GM23338 (cell line): ENCODE data around the gene IL1RL1.

Experiments
- CREB1 ChIP-seq: fragments of 250-450 bp; sonication (Bioruptor Pico); IDR thresholded peaks from 2 replicates; pipeline ENCODE4 v1.5.0; 2020; ENCODE audit warnings: low read depth, mild to moderate bottlenecking, moderate library complexity
- EZH2 ChIP-seq: fragments of 200-600 bp; sonication (generic); IDR thresholded peaks from one replicate; pipeline ENCODE4 v1.8.0; 2017; ENCODE audit warnings: antibody characterized with exemption, mild to moderate bottlenecking, low read depth; ENCODE audit not compliant: unreplicated experiment
- EZH2phosphoT487 ChIP-seq: fragments of 200-600 bp; sonication (generic); IDR thresholded peaks from one replicate; pipeline ENCODE4 v1.8.1; 2018; ENCODE audit warnings: antibody characterized with exemption; ENCODE audit not compliant: unreplicated experiment
- JUNB ChIP-seq: IDR thresholded peaks from one replicate; pipeline ENCODE4 v1.6.1; 2016; ENCODE audit warnings: antibody characterized with exemption; ENCODE audit not compliant: unreplicated experiment
- POLR2AphosphoS5 ChIP-seq: IDR thresholded peaks from 2 replicates; pipeline ENCODE4 v1.6.1; 2016; ENCODE audit warnings: antibody characterized with exemption, low read depth
- REST ChIP-seq: IDR thresholded peaks from one replicate; pipeline ENCODE4 v1.6.1; 2018; ENCODE audit warnings: antibody characterized with exemption; ENCODE audit not compliant: unreplicated experiment
- STAT1 ChIP-seq: IDR thresholded peaks from one replicate; pipeline ENCODE4 v1.6.1; 2016; ENCODE audit warnings: antibody characterized with exemption; ENCODE audit not compliant: unreplicated experiment
- ZNF114 ChIP-seq: fragments of 250-450 bp; sonication (Bioruptor Pico); IDR thresholded peaks from 2 replicates; pipeline ENCODE4 v1.5.0; 2020; ENCODE audit warnings: mild to moderate bottlenecking, moderate library complexity
- TF ChIP-seq, protein P1 (sequence below), 2 experiments: fragments of 200-600 bp in 1 of 2; sonication (generic) in 1 of 2; conservative IDR thresholded peaks; 2 replicates each; pipeline versions ENCODE4 v1.5.1 to v1.6.1; 2016 to 2017; ENCODE audit warnings: antibody characterized with exemption in 2 of 2, low read depth in 2 of 2, mild to moderate bottlenecking in 2 of 2, moderate library complexity in 1 of 2
- TF ChIP-seq, protein P2 (sequence below): IDR thresholded peaks from 2 replicates; pipeline ENCODE4 v1.6.1; 2016; ENCODE audit warnings: antibody characterized with exemption

- TF ChIP-seq, protein P1, sequence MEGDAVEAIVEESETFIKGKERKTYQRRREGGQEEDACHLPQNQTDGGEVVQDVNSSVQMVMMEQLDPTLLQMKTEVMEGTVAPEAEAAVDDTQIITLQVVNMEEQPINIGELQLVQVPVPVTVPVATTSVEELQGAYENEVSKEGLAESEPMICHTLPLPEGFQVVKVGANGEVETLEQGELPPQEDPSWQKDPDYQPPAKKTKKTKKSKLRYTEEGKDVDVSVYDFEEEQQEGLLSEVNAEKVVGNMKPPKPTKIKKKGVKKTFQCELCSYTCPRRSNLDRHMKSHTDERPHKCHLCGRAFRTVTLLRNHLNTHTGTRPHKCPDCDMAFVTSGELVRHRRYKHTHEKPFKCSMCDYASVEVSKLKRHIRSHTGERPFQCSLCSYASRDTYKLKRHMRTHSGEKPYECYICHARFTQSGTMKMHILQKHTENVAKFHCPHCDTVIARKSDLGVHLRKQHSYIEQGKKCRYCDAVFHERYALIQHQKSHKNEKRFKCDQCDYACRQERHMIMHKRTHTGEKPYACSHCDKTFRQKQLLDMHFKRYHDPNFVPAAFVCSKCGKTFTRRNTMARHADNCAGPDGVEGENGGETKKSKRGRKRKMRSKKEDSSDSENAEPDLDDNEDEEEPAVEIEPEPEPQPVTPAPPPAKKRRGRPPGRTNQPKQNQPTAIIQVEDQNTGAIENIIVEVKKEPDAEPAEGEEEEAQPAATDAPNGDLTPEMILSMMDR (conservative IDR thresholded peaks at IDR 0.05; ENCODE audit: low read depth in 2 of 2), result no peak
- no peak for TF ChIP-seq POLR2AphosphoS5
- no peak for TF ChIP-seq EZH2
- no peak for TF ChIP-seq CREB1
- TF ChIP-seq EZH2phosphoT487, result no peak
- TF ChIP-seq, protein P2, sequence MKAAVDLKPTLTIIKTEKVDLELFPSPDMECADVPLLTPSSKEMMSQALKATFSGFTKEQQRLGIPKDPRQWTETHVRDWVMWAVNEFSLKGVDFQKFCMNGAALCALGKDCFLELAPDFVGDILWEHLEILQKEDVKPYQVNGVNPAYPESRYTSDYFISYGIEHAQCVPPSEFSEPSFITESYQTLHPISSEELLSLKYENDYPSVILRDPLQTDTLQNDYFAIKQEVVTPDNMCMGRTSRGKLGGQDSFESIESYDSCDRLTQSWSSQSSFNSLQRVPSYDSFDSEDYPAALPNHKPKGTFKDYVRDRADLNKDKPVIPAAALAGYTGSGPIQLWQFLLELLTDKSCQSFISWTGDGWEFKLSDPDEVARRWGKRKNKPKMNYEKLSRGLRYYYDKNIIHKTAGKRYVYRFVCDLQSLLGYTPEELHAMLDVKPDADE, result no peak
- TF ChIP-seq REST, result no peak
- no peak for TF ChIP-seq JUNB
- no peak for TF ChIP-seq ZNF114
- no peak for TF ChIP-seq STAT1
Measured at GRCh38 chr2:102286041-102286440, 25.3 kb upstream of the IL1RL1 start.
